Muscle of back (tissue), 13 donors: ENCODE data around the gene OXTR. TPM values are rescaled to one million over a fixed set of nuclear protein-coding genes. Genes with fewer than 3 reads are reported as not detected.

Experiments used
- DNase-seq, 3 donors: peaks; one replicate each; pipeline versions ENCODE4 v3.0.0 to v3.0.0-alpha.2; 2013
- long read RNA-seq, 9 donors: transcript quantifications; one replicate each; lab custom pipeline, GENCODE V29; 2026
- polyA plus RNA-seq, 10 donors: library from polyadenylated mRNA; unstranded; fragments of 120-200 nt; gene quantifications; one replicate each; pipeline ENCODE4 v1.2.1, GENCODE V29; 2013; ENCODE audit not compliant: insufficient read length in 10 of 10

Gene OXTR
- 10 to 100 TPM in 1 of 10 donors, 1 to 10 TPM in 9; 3.8 to 11.3 (median 8.2) TPM for polyA plus RNA-seq
- long read RNA-seq, donor 1, result 0 reads
- long read RNA-seq, donor 2, result 0 reads
- long read RNA-seq, donor 3, result 0 reads
- long read RNA-seq, donor 4, result 0 reads
- long read RNA-seq, donor 5, result 0 reads
- long read RNA-seq, donor 6, result 0 reads
- long read RNA-seq, donor 7, result 0 reads
- long read RNA-seq, donor 8, result 0 reads
- long read RNA-seq, donor 9, result 0 reads

GRCh38 chr3:8769088-8769822, at the start of gene OXTR:
TSS of gene OXTR (minus strand) at chr3:8769613. CDS start at chr3:8768187, 1,426 bp downstream.
- peak; percentile 78 to 86 (median 78) for DNase-seq

- DNase-seq, result no peak
These were observed 48.1 kb upstream of the OXTR start for GRCh38 chr3:8817486-8817885.

GRCh38 chr3:8816106-8816505, 46.7 kb upstream of the OXTR start:
- DNase-seq, result no peak

GRCh38 chr3:8813411-8813810, 44.0 kb upstream of the OXTR start:
- DNase-seq, result no peak

GRCh38 chr3:8810561-8810960, 41.1 kb upstream of the OXTR start:
- DNase-seq, result no peak

- no peak for DNase-seq
These were observed 36.4 kb upstream of the OXTR start for GRCh38 chr3:8805774-8806173.

GRCh38 chr3:8802256-8802655, 32.8 kb upstream of the OXTR start:
- no peak for DNase-seq

- DNase-seq, result no peak
These were observed 30.6 kb upstream of the OXTR start for GRCh38 chr3:8800016-8800415.

GRCh38 chr3:8794247-8794646, 24.8 kb upstream of the OXTR start:
- no peak for DNase-seq

GRCh38 chr3:8793242-8793641, 23.8 kb upstream of the OXTR start:
- no peak for DNase-seq

- no peak for DNase-seq
These were observed 21.1 kb upstream of the OXTR start for GRCh38 chr3:8790529-8790928.

GRCh38 chr3:8784676-8785435, 15.4 kb upstream of the OXTR start:
- DNase-seq, result no peak

GRCh38 chr3:8780279-8780678, 10.9 kb upstream of the OXTR start:
- no peak for DNase-seq

- DNase-seq, result no peak
These were observed 9.1 kb upstream of the OXTR start for GRCh38 chr3:8778475-8778874.

- DNase-seq, result no peak
These were observed 8.5 kb upstream of the OXTR start for GRCh38 chr3:8777978-8778267.

GRCh38 chr3:8777201-8777977, 8.0 kb upstream of the OXTR start:
- DNase-seq, result no peak

GRCh38 chr3:8776406-8776805, 7.0 kb upstream of the OXTR start:
- DNase-seq, result peak in 1 of 3 donors; percentile 52

GRCh38 chr3:8775602-8776001, 6.2 kb upstream of the OXTR start:
- no peak for DNase-seq

GRCh38 chr3:8775181-8775580, 5.8 kb upstream of the OXTR start:
- no peak for DNase-seq

GRCh38 chr3:8773941-8774542, 4.6 kb upstream of the OXTR start:
- DNase-seq, result no peak

GRCh38 chr3:8768364-8769087, 887 bp downstream of the OXTR start:
- peak in 1 of 3 donors; percentile 30 for DNase-seq
